Breast epithelium (tissue), 4 donors: ENCODE measurements around the gene TP53I11. TPM values are rescaled to one million over a fixed set of nuclear protein-coding genes. Genes with fewer than 3 reads are reported as not detected.

Source experiments
- DNase-seq, 2 donors: peaks; one replicate each; pipeline ENCODE4 v3.0.0-alpha.2; 2019; ENCODE audit warnings: low spot score in 2 of 2
- H3K27ac ChIP-seq, 2 donors: fragments of 200-600 bp; sonication (generic) in 1 of 2; one replicate each; pipeline ENCODE4 v1.5.1; 2016 to 2019; ENCODE audit warnings: mild to moderate bottlenecking in 1 of 2
- H3K27me3 ChIP-seq, 2 donors: fragments of 200-600 bp; sonication (generic) in 1 of 2; one replicate each; pipeline versions ENCODE4 v1.5.1 to v1.6.0; 2017 to 2019; ENCODE audit warnings: control low read depth in 1 of 2, mild to moderate bottlenecking in 1 of 2
- H3K36me3 ChIP-seq: fragments of 200-600 bp; one replicate; pipeline ENCODE4 v1.5.1; 2019
- H3K4me1 ChIP-seq, 2 donors: fragments of 200-600 bp; sonication (generic); one replicate each; pipeline ENCODE4 v1.5.1; 2016 to 2019; ENCODE audit warnings: control low read depth in 1 of 2
- H3K4me3 ChIP-seq, 3 donors: fragments of 200-600 bp; sonication (generic); 1 replicate in 2 of 3; 2 replicates in 1 of 3; pipeline ENCODE4 v1.5.1; 2016 to 2019; ENCODE audit warnings: mild to moderate bottlenecking in 3 of 3, moderate library complexity in 2 of 3
- H3K9me3 ChIP-seq, 2 donors: fragments of 200-600 bp; sonication (generic) in 1 of 2; one replicate each; pipeline ENCODE4 v1.5.1; 2016 to 2019; ENCODE audit warnings: control low read depth in 1 of 2
- POLR2A ChIP-seq: fragments of 450-650 bp; IDR thresholded peaks from one replicate; pipeline ENCODE4 v1.6.1; 2016; ENCODE audit warnings: antibody characterized with exemption, mild to moderate bottlenecking, moderate library complexity
- POLR2AphosphoS5 ChIP-seq, 3 donors: sonication (generic); formaldehyde crosslinking; IDR thresholded peaks; one replicate each; pipeline ENCODE4 v1.6.1; 2017; ENCODE audit warnings: antibody characterized with exemption in 3 of 3
- intact Hi-C: fragments of 100-400 bp; cut with DNase I; formaldehyde crosslinking; loops from one replicate; pipeline ENCODE4 v1.15.1; 2023; ENCODE audit warnings: low total_unique reads
- total RNA-seq, 3 donors: library from RNA; depleted of rRNA; stranded (reverse); fragments of >200 nt; gene quantifications; one replicate each; pipeline ENCODE4 v1.1.0, GENCODE V29; 2016
- TF ChIP-seq, protein P1 (sequence below), 3 donors: fragments of 450-650 bp; IDR thresholded peaks; one replicate each; pipeline ENCODE4 v1.5.1; 2016 to 2017; ENCODE audit warnings: antibody characterized with exemption in 3 of 3, mild to moderate bottlenecking in 3 of 3, moderate library complexity in 3 of 3

The TP53I11 gene
- total RNA-seq, 3 donors from 2014 or later, result 30.7 to 91.1 (median 75.7) TPM

DNA sequence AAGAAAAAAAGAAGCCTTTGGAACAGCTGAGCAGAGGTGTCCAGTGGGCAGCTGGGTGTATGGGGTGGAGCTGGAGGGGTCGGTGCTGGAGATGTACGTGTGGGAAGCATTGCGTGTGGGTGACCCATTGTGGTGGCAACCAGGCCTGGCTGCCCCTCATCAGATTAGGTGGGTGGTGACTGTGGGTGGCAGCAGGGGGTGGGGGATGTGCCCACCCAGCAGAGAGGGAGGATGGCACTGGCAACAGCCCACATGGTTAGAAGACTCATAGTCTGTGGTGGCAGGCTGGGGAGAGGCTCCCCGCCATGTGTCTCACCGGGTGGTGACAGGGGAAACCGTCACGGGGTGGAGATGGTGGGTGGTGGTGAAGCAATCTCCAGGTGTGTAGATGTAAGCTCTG, 27.6 kb downstream of the TP53I11 start:
- no peak overlapping the region for H3K4me3 ChIP-seq
- no peak for DNase-seq
- intact Hi-C loops, result no loop called here
- TF ChIP-seq, protein P1, sequence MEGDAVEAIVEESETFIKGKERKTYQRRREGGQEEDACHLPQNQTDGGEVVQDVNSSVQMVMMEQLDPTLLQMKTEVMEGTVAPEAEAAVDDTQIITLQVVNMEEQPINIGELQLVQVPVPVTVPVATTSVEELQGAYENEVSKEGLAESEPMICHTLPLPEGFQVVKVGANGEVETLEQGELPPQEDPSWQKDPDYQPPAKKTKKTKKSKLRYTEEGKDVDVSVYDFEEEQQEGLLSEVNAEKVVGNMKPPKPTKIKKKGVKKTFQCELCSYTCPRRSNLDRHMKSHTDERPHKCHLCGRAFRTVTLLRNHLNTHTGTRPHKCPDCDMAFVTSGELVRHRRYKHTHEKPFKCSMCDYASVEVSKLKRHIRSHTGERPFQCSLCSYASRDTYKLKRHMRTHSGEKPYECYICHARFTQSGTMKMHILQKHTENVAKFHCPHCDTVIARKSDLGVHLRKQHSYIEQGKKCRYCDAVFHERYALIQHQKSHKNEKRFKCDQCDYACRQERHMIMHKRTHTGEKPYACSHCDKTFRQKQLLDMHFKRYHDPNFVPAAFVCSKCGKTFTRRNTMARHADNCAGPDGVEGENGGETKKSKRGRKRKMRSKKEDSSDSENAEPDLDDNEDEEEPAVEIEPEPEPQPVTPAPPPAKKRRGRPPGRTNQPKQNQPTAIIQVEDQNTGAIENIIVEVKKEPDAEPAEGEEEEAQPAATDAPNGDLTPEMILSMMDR (IDR thresholded peaks at IDR 0.05), result no peak
- no peak for TF ChIP-seq POLR2A
- TF ChIP-seq POLR2AphosphoS5 (IDR thresholded peaks at IDR 0.05), result no peak
- H3K27ac ChIP-seq, result no peak overlapping the region
- H3K36me3 ChIP-seq, result no peaks in the 10 kb centered on the region
- H3K27me3 ChIP-seq, result no peaks in the 10 kb centered on the region
- no peaks in the 10 kb centered on the region for H3K4me1 ChIP-seq
- no peaks in the 10 kb centered on the region for H3K9me3 ChIP-seq

DNA sequence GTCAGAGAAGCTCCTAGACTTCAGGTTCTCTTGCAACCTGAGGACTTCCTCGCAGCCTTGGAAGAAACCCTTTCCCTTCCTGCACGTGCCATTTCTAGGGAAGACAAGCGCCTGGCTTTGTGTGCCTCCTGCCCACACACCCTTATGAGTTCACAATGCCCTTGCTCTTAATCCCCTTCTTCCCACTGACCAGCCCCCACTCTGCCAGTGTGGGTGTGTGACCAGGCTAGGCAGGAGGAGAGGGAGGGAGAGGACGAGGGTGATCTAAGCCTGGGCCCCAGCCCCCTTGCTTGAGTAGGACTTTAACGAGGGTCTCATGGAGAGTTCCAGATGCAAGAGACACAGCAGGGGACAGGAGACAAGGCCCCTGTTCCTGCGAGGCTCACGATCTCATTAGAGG, 30.2 kb downstream of the TP53I11 start:
- no peak for DNase-seq
- intact Hi-C loops, result no loop called here
- no peaks in the 10 kb centered on the region for H3K36me3 ChIP-seq

DNA sequence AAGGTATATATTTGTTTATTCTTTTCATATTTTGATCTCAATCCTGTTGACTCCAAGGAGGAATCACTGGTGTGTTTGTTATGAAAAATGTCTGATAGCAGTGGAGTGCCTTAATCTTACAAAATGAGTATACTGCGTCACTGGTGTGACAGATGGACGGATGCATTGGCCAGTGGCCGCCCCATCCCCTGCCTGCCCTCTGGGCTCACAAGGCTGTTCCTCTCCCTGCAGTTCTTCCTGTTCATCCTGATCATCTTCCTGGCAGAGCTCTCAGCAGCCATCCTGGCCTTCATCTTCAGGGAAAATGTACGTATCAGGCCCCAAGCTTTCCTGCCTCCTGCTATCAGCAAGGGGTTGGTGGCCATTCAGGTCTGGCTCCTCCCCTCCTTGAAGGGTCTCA, 32.9 kb downstream of the TP53I11 start:
- H3K36me3 ChIP-seq, result no peaks in the 10 kb centered on the region
- intact Hi-C loops, result loop anchor here (10.0 kb wide), 2 partner anchors 193 to 293 kb away; partner anchors contain the start of gene TSPAN18

More for the DNA sequence above, 30.2 kb downstream of the TP53I11 start:
- Histone ChIP-seq H3K4me1 (no peaks in the 10 kb centered on the region), H3K9me3 (no peaks in the 10 kb centered on the region), H3K27me3 (no peaks in the 10 kb centered on the region), H3K27ac (no peak overlapping the region), H3K4me3 (no peak overlapping the region)
- TF ChIP-seq, protein P1 (IDR thresholded peaks at IDR 0.05), result no peak
- no peak for TF ChIP-seq POLR2A
- no peak for TF ChIP-seq POLR2AphosphoS5 (IDR thresholded peaks at IDR 0.05)

DNA sequence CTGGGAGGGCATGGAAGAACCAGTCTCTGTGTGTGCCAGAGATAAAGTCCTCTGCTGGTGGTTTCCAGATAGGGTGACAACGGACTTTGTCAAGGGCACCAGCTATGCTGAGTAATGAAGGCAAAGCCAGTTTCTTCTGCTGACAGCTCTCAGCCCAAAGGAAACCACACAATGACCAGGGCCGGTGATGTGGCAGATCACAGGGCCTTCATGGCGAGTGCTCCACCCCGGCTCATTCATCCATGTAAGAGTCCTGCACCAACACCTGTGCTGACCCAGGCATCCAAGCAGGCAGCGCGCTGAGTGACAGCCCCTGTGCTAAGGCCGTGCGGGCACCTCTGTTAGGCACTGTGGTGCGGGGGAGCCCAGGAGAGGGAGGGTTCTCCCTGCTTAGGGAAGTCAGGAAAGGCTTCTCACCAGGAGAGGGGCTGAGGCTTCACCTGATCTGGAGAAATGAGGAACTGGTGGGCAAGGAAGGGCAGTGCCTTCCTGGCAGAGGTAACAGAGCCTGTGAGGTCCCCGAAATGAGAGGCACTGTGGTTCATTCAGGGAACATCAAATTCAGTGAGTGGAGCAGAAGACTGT, 33.8 kb downstream of the TP53I11 start:
- no peaks in the 10 kb centered on the region for H3K9me3 ChIP-seq
- H3K4me1 ChIP-seq, result no peaks in the 10 kb centered on the region
- no peaks in the 10 kb centered on the region for H3K36me3 ChIP-seq
- TF ChIP-seq POLR2A (no peak), POLR2AphosphoS5 (IDR thresholded peaks at IDR 0.05) (no peak)
- TF ChIP-seq, protein P1 (IDR thresholded peaks at IDR 0.05), result no peak
- no peaks in the 10 kb centered on the region for H3K27me3 ChIP-seq
- intact Hi-C loops, result loop anchor here (10.0 kb wide), 2 partner anchors 192 to 292 kb away; partner anchors contain the start of gene TSPAN18
- H3K27ac ChIP-seq, result no peak overlapping the region
- no peak overlapping the region for H3K4me3 ChIP-seq
- no peak for DNase-seq

More for the DNA sequence above, 32.9 kb downstream of the TP53I11 start:
- Histone ChIP-seq H3K27ac (no peak overlapping the region), H3K4me3 (no peak overlapping the region), H3K4me1 (no peaks in the 10 kb centered on the region), H3K27me3 (no peaks in the 10 kb centered on the region), H3K9me3 (no peaks in the 10 kb centered on the region)
- TF ChIP-seq, protein P1 (IDR thresholded peaks at IDR 0.05), result no peak
- no peak for TF ChIP-seq POLR2A
- no peak for TF ChIP-seq POLR2AphosphoS5 (IDR thresholded peaks at IDR 0.05)
- DNase-seq, result no peak

DNA sequence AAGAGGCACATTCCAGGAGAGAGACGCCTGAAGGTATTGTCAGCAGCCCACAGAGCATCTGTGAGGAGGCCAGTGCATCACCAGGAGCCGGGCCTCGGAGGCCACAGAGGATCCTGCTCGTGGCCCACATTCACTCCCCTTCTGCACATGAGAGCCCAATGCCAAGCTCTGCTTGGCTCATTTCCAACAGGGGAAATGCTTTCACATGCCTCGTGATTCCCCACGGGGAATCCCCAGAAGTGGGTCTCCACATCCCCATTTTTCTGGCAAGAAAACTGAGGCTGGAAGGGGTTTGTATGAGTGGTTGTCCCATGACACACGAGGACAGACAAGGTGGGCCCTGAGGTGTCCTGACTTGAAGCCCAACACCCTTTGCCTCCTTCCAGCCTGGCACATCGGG, 34.4 kb downstream of the TP53I11 start:
- H3K36me3 ChIP-seq, result no peaks in the 10 kb centered on the region
- H3K27ac ChIP-seq, result no peak overlapping the region
- TF ChIP-seq POLR2AphosphoS5 (IDR thresholded peaks at IDR 0.05), result no peak
- intact Hi-C loops, result loop anchor here (10.0 kb wide), 2 partner anchors 192 to 292 kb away; partner anchors contain the start of gene TSPAN18
- H3K27me3 ChIP-seq, result no peaks in the 10 kb centered on the region
- no peak for DNase-seq
- H3K4me3 ChIP-seq, result no peak overlapping the region
- H3K4me1 ChIP-seq, result no peaks in the 10 kb centered on the region
- H3K9me3 ChIP-seq, result no peaks in the 10 kb centered on the region
